Stimulated activated naive CD8-positive, alpha-beta T cell treated with anti-CD3 and anti-CD28 coated beads, Interleukin-15, Interleukin-2, amounts not matched to agents 100 ng/mL and 50 ng/mL, for 24 hours (primary cell): ENCODE measurements around the gene MALAT1.

ENCODE experiments used
- H3K27ac Mint-ChIP-seq: one replicate; pipeline ENCODE4 v1.8.0; 2021; ENCODE audit warnings: mild to moderate bottlenecking, mixed read lengths
- H3K27me3 Mint-ChIP-seq: one replicate; pipeline ENCODE4 v1.8.0; 2021; ENCODE audit warnings: mixed read lengths
- H3K36me3 Mint-ChIP-seq: one replicate; pipeline ENCODE4 v1.8.0; 2021; ENCODE audit warnings: low read depth, mixed read lengths
- H3K4me1 Mint-ChIP-seq: one replicate; pipeline ENCODE4 v1.8.0; 2021; ENCODE audit warnings: low read depth, mixed read lengths
- H3K4me3 Mint-ChIP-seq: one replicate; pipeline ENCODE4 v1.8.0; 2021; ENCODE audit warnings: mild to moderate bottlenecking, mixed read lengths
- H3K9me3 Mint-ChIP-seq: one replicate; pipeline ENCODE4 v1.8.0; 2021; ENCODE audit warnings: mixed read lengths

The MALAT1 gene

GRCh38 chr11:65536412-65537295 is 37.8 kb downstream of the MALAT1 start:
- no peak overlapping the region for H3K27ac Mint-ChIP-seq
- no peak overlapping the region for H3K4me3 Mint-ChIP-seq

GRCh38 chr11:65537296-65537597 is 38.4 kb downstream of the MALAT1 start:
- Mint-ChIP-seq H3K36me3 (peaks cover 14% of the 10 kb centered on the region), H3K27me3 (no peaks in the 10 kb centered on the region), H3K4me3 (no peak overlapping the region), H3K27ac (no peak overlapping the region), H3K9me3 (no peaks in the 10 kb centered on the region), H3K4me1 (peaks cover 11% of the 10 kb centered on the region)

More at GRCh38 chr11:65536412-65537295, 37.8 kb downstream of the MALAT1 start:
- Mint-ChIP-seq H3K36me3 (peaks cover 17% of the 10 kb centered on the region), H3K4me1 (peaks cover 7% of the 10 kb centered on the region), H3K9me3 (no peaks in the 10 kb centered on the region), H3K27me3 (no peaks in the 10 kb centered on the region)

- Mint-ChIP-seq H3K27me3 (no peaks in the 10 kb centered on the region), H3K36me3 (peaks cover 14% of the 10 kb centered on the region), H3K4me3 (no peak overlapping the region), H3K9me3 (no peaks in the 10 kb centered on the region), H3K27ac (no peak overlapping the region), H3K4me1 (peaks cover 14% of the 10 kb centered on the region)
Observed at GRCh38 chr11:65537620-65538231, 38.9 kb downstream of the MALAT1 start.

- H3K9me3 Mint-ChIP-seq: no peaks in the 10 kb centered on the region
- H3K27ac Mint-ChIP-seq: no peak overlapping the region
- no peak overlapping the region for H3K4me3 Mint-ChIP-seq
- no peaks in the 10 kb centered on the region for H3K27me3 Mint-ChIP-seq
- H3K4me1 Mint-ChIP-seq: peaks cover 14% of the 10 kb centered on the region
- peaks cover 10% of the 10 kb centered on the region for H3K36me3 Mint-ChIP-seq
Observed at GRCh38 chr11:65538232-65538914, 39.5 kb downstream of the MALAT1 start.

- no peak overlapping the region for H3K27ac Mint-ChIP-seq
- H3K36me3 Mint-ChIP-seq: peaks cover 10% of the 10 kb centered on the region
- peaks cover 14% of the 10 kb centered on the region for H3K4me1 Mint-ChIP-seq
- no peak overlapping the region for H3K4me3 Mint-ChIP-seq
- no peaks in the 10 kb centered on the region for H3K27me3 Mint-ChIP-seq
- H3K9me3 Mint-ChIP-seq: no peaks in the 10 kb centered on the region
Observed at GRCh38 chr11:65538915-65539743, 40.3 kb downstream of the MALAT1 start.

GRCh38 chr11:65539744-65540289 is 41.0 kb downstream of the MALAT1 start:
- Mint-ChIP-seq H3K4me1 (peaks cover 17% of the 10 kb centered on the region), H3K36me3 (peaks cover 10% of the 10 kb centered on the region), H3K27ac (peak overlapping the region; percentile 79), H3K9me3 (no peaks in the 10 kb centered on the region), H3K27me3 (no peaks in the 10 kb centered on the region), H3K4me3 (peak overlapping the region; percentile 81)

GRCh38 chr11:65540290-65541092 is 41.6 kb downstream of the MALAT1 start:
- no peaks in the 10 kb centered on the region for H3K9me3 Mint-ChIP-seq
- H3K4me3 Mint-ChIP-seq: peak overlapping the region; percentile 81
- H3K27me3 Mint-ChIP-seq: no peaks in the 10 kb centered on the region
- peaks cover 10% of the 10 kb centered on the region for H3K36me3 Mint-ChIP-seq
- H3K27ac Mint-ChIP-seq: peak overlapping the region; percentile 79
- peaks cover 22% of the 10 kb centered on the region for H3K4me1 Mint-ChIP-seq

GRCh38 chr11:65541093-65541982 is 42.5 kb downstream of the MALAT1 start:
- Mint-ChIP-seq H3K4me1 (peaks cover 30% of the 10 kb centered on the region), H3K27me3 (no peaks in the 10 kb centered on the region), H3K27ac (peak overlapping the region; percentile 79), H3K9me3 (no peaks in the 10 kb centered on the region), H3K36me3 (peaks cover 7% of the 10 kb centered on the region), H3K4me3 (peak overlapping the region; percentile 81)

GRCh38 chr11:65542738-65543390 is 44.0 kb downstream of the MALAT1 start:
- Mint-ChIP-seq H3K36me3 (peaks cover 4% of the 10 kb centered on the region), H3K9me3 (no peaks in the 10 kb centered on the region), H3K4me3 (no peak overlapping the region), H3K27me3 (no peaks in the 10 kb centered on the region), H3K27ac (no peak overlapping the region), H3K4me1 (peaks cover 43% of the 10 kb centered on the region)

- Mint-ChIP-seq H3K4me1 (peaks cover 64% of the 10 kb centered on the region), H3K27me3 (no peaks in the 10 kb centered on the region), H3K4me3 (peak overlapping the region; percentile 75), H3K9me3 (no peaks in the 10 kb centered on the region), H3K36me3 (peaks cover 8% of the 10 kb centered on the region), H3K27ac (peak overlapping the region; percentile 82)
Observed at GRCh38 chr11:65545853-65546216, 47.0 kb downstream of the MALAT1 start.

GRCh38 chr11:65546217-65546958 is 47.5 kb downstream of the MALAT1 start:
- H3K9me3 Mint-ChIP-seq: no peaks in the 10 kb centered on the region
- no peaks in the 10 kb centered on the region for H3K27me3 Mint-ChIP-seq
- H3K36me3 Mint-ChIP-seq: peaks cover 8% of the 10 kb centered on the region
- peak overlapping the region; percentile 82 for H3K27ac Mint-ChIP-seq
- peaks cover 61% of the 10 kb centered on the region for H3K4me1 Mint-ChIP-seq
- H3K4me3 Mint-ChIP-seq: peak overlapping the region; percentile 75

GRCh38 chr11:65547446-65548125 is 48.7 kb downstream of the MALAT1 start:
- peaks cover 67% of the 10 kb centered on the region for H3K4me1 Mint-ChIP-seq
- no peaks in the 10 kb centered on the region for H3K9me3 Mint-ChIP-seq
- H3K27me3 Mint-ChIP-seq: no peaks in the 10 kb centered on the region
- no peak overlapping the region for H3K4me3 Mint-ChIP-seq
- H3K36me3 Mint-ChIP-seq: peaks cover 7% of the 10 kb centered on the region
- H3K27ac Mint-ChIP-seq: no peak overlapping the region
